ENCODE measurements around the gene TNS3. TPM values are rescaled to one million over a fixed set of nuclear protein-coding genes. Genes with fewer than 3 reads are reported as not detected.

TNS3 gene
- total RNA-seq, 2 experiments from 2014 or later: not detected

DNA sequence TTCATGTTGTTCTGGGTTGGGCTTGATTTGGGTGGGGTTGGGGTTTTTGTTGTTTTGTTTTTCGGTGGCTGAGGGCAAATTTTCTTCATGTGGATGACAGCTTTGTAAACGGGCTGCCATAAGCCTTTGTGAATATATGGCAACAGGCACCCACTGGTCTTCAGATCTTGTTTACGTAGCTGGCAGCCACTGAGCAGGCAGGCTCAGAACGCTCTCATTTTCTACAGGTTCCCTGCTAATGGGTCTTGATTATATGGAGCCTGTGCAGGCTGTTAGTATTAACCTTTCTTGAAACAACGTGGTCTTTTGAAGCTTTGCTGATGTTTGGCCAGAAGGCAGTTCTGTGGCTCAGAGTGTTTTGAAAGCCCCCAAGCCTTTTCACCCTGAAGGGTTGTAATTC lies 199.7 kb downstream of the TNS3 start:
- Mint-ChIP-seq H3K27ac (no peak overlapping the region), H3K4me3 (no peak overlapping the region), H3K27me3 (ENCODE audit: low read depth) (no peaks in the 10 kb centered on the region), H3K9me3 (ENCODE audit: insufficient read depth) (no peaks in the 10 kb centered on the region), H3K36me3 (ENCODE audit: low read depth) (no peaks in the 10 kb centered on the region), H3K4me1 (ENCODE audit: low read depth) (no peaks in the 10 kb centered on the region)
- DNase-seq (no peak), ATAC-seq (no peak)
- ChIA-PET CTCF (no interaction called here), POLR2A (no interaction called here)

DNA sequence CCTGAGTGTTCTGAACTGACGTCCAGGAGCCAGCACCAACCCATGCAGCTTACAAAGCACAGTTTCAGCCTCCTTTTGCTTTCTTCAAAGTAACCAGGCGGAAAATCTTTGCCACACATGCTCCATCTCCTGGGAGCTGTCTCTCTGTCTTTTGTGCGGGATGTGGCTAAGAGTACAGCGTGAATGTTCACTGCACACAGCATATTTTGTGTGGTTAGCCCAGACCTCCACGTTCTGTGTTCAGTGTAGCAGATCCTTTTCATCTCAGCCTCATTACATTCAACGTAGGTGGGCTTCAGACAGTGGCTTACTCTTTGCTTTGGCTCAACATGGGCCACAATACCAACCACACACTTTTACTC lies 200.8 kb downstream of the TNS3 start:
- CTCF ChIA-PET: no interaction called here
- Mint-ChIP-seq H3K27ac (no peak overlapping the region), H3K9me3 (ENCODE audit: insufficient read depth) (no peaks in the 10 kb centered on the region)

DNA sequence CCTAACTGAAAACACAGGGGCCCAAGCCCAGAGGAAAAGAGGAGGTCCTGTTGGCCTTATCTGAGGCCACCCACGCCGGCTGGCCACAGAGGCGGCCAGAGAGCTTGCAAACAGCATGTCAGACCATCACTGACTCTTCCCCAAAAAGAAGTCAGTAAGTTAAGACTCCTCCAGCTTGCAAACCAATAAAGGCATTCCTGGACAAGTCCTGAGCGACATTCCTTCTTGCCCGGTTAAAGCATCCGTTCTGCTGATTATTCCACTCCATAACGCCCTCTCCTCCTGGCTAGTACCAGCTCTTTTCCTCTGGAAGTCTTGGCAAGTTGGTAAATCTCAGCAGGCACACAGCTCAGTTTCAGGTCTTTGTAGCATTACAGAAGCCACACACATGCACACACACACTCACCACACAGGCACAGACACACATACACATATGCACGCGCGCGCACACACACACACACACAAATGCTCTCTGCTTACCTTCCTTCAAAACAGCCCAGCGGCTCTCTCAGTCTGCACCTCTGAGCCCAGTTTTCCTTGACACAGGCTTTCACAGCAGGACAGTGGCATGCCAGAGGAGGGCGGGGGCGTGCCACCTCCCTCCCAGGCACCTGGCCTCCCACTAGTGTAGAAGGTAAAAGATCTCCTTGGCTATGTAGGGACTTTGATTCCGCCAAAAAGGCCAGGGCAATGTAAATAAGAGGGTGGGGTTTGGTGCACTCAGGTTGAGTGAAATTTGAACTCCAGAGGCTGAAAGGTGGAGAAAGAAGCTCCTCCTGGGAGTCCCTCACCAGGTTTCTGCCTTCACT lies 201.4 kb downstream of the TNS3 start:
- no peaks in the 10 kb centered on the region for H3K36me3 Mint-ChIP-seq (ENCODE audit: low read depth)
- POLR2A ChIA-PET: no interaction called here
- ATAC-seq: no peak
- no peak overlapping the region for H3K4me3 Mint-ChIP-seq
- DNase-seq: no peak
- CTCF ChIA-PET: no interaction called here
- H3K27me3 Mint-ChIP-seq (ENCODE audit: low read depth): no peaks in the 10 kb centered on the region
- no peaks in the 10 kb centered on the region for H3K9me3 Mint-ChIP-seq (ENCODE audit: insufficient read depth)
- no peaks in the 10 kb centered on the region for H3K4me1 Mint-ChIP-seq (ENCODE audit: low read depth)
- H3K27ac Mint-ChIP-seq: no peak overlapping the region

More for the DNA sequence above, 200.8 kb downstream of the TNS3 start:
- DNase-seq: no peak
- Mint-ChIP-seq H3K36me3 (ENCODE audit: low read depth) (no peaks in the 10 kb centered on the region), H3K4me3 (no peak overlapping the region), H3K4me1 (ENCODE audit: low read depth) (no peaks in the 10 kb centered on the region), H3K27me3 (ENCODE audit: low read depth) (no peaks in the 10 kb centered on the region)
- POLR2A ChIA-PET: no interaction called here
- no peak for ATAC-seq

DNA sequence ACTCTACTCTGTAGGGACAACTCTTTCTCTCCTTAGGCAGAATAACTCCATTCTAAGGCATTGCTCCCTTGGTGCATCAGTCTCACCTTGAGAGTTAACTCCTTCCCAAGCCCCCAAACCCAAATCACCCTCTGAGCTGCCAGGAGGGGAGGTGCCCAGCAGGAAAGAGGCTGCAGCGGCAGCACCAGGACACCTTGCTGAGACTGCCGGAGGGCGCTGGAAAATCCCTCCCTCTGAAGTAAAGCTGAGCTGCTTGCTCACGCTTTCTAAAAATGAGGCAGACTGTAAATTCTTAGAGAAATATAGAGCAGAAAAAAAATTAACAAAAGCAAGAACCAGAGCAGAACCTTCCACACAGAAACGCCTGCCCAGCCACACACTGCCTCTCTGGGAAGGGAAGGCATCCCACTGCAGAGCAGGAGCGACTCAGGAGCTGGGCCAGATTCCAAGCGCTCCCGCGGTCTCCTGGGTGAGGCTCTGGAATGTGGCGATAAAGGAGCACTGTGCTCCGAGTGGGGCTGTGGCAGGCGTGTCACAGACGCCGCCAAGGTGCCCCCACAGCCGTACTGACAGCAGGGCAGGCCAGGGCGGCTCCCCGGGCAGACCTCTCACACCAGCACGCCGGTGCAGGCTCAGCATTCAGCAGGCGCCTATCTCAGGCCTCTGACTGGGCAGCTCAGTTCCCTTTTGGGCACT lies 202.1 kb downstream of the TNS3 start:
- Mint-ChIP-seq H3K36me3 (ENCODE audit: low read depth) (no peaks in the 10 kb centered on the region), H3K27me3 (ENCODE audit: low read depth) (no peaks in the 10 kb centered on the region), H3K27ac (no peak overlapping the region), H3K4me3 (no peak overlapping the region), H3K4me1 (ENCODE audit: low read depth) (no peaks in the 10 kb centered on the region), H3K9me3 (ENCODE audit: insufficient read depth) (no peaks in the 10 kb centered on the region)
- DNase-seq: no peak
- CTCF ChIA-PET: no interaction called here
- no peak for ATAC-seq
- POLR2A ChIA-PET: no interaction called here

DNA sequence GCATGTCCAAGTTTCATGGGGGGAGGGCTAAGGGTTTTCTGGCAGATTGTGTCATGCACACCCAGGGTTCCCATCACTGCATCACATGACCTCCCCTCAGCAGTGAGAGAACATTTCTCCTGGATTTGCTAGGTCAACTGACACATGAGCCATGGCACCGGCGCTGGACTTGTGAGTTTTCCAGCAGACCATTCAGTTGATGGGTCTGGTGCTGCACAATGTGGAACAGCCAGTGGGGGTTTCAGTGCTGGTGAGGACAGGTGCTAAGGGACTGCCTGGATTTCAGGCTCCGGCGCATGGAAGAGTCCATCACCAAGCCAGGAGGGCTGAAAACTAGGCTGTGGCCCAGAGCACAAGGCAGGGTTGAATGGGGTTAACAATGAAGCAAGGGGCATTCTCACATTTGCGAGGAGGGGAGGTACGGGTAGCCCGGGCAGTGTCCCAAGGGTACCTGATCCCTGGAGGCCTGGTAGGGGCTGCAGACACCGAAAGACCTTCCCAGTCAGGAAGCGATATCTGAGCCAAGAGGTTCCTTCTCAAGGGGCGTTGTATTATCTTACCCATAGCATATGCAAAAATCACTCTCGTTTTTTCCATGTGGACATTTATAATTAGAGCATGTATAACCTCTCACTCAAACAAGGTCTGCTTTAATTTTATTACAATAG lies 203.0 kb downstream of the TNS3 start:
- POLR2A ChIA-PET: no interaction called here
- Mint-ChIP-seq H3K27ac (no peak overlapping the region), H3K27me3 (ENCODE audit: low read depth) (no peaks in the 10 kb centered on the region)

DNA sequence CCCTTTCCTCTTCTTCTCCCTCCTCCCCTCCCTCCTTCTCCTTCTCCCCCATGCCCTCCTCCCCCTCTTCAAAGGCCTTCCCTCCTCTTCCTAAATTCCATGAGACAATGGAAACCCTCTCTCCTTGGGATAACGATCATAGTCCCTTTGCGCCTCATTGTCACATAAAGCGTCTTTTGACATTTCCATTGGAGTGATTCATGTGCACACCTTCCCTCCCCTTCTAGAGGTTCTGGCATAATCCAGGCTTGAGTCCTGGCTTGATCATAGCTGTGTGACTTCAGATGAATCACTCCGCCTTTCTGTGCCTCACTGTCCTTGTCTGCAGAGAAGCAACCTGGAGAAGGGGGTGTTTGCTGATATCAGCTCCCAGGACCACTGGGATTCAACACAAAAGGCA lies 204.2 kb downstream of the TNS3 start:
- H3K27me3 Mint-ChIP-seq (ENCODE audit: low read depth): no peaks in the 10 kb centered on the region

More for the DNA sequence above, 203.0 kb downstream of the TNS3 start:
- no peaks in the 10 kb centered on the region for H3K36me3 Mint-ChIP-seq (ENCODE audit: low read depth)
- CTCF ChIA-PET: no interaction called here
- ATAC-seq (no peak), DNase-seq (no peak)
- no peak overlapping the region for H3K4me3 Mint-ChIP-seq
- no peaks in the 10 kb centered on the region for H3K9me3 Mint-ChIP-seq (ENCODE audit: insufficient read depth)
- H3K4me1 Mint-ChIP-seq (ENCODE audit: low read depth): no peaks in the 10 kb centered on the region

DNA sequence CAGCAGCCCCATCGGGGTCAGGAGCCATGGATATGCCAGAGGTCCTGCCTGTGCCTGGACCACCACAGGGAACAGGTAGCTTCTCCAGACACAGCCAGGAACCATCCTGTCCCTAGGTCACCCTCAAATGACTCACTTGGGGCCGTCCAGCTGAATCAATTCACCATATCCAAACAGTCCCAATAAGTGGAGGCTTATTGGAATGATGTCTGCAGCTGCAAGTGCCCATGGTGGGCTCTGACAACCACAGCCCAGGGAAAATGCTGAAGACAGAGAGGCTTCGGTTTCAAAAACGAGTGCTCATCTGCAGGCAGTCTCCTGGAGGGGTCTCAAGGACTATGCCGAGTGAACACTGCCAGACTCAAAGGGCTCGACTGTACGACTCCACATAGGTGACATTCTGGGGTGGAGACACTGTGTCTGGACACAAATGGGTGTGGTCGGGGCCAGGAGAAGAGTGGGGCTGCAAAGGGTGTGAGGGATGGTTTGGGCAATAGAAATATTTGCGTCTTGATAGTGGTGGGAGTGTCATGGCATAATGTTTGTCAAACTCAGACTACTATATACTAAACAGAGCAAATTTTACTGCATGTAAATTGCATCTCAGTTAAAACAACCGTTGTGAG lies 204.8 kb downstream of the TNS3 start:
- POLR2A ChIA-PET: no interaction called here
- H3K4me3 Mint-ChIP-seq: no peak overlapping the region
- H3K27me3 Mint-ChIP-seq (ENCODE audit: low read depth): no peaks in the 10 kb centered on the region
- ATAC-seq (no peak), DNase-seq (no peak)
- H3K4me1 Mint-ChIP-seq (ENCODE audit: low read depth): no peaks in the 10 kb centered on the region
- no peaks in the 10 kb centered on the region for H3K9me3 Mint-ChIP-seq (ENCODE audit: insufficient read depth)
- CTCF ChIA-PET: no interaction called here
- no peaks in the 10 kb centered on the region for H3K36me3 Mint-ChIP-seq (ENCODE audit: low read depth)
- H3K27ac Mint-ChIP-seq: no peak overlapping the region

More for the DNA sequence above, 204.2 kb downstream of the TNS3 start:
- Mint-ChIP-seq H3K36me3 (ENCODE audit: low read depth) (no peaks in the 10 kb centered on the region), H3K4me3 (no peak overlapping the region), H3K4me1 (ENCODE audit: low read depth) (no peaks in the 10 kb centered on the region), H3K9me3 (ENCODE audit: insufficient read depth) (no peaks in the 10 kb centered on the region), H3K27ac (no peak overlapping the region)
- DNase-seq: no peak
- ChIA-PET POLR2A (no interaction called here), CTCF (no interaction called here)
- ATAC-seq: no peak

DNA sequence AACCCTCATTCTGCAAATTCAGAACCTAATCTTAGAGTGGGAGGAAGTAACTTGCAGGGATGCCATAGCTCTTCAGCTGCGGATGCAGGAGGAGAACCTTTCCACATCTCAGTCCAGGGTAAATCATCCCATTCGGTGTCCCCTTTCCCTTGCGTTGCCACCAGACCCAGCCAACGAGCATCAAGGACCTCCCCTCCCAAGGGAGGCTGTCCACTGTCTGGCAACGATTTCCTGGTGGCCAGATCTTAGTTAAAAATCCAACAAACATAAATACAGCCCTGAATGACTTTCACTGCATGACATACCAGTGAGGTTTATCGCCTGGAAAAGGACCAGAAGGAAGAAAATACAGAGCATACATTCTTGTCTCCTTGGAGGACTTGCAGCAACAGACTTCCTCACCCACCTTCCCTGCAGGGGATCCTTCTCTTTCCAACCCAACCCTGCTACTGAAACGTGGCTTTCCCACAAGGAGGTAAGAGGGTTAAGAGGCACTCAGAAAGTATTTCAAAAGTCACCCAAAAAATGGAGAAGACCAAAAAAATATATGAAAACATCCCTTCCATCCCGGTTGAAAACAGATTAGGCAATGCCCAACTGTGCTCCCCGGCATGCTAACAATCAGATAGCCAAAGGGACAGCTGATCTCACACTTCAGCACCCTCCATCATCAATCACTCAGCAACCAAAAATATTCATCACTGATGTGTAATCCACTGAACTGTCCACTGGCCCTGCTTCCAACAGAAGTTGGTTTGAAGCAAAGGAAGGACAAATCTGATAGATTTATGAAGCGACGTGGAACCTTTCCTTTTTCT lies 206.6 kb downstream of the TNS3 start:
- H3K27ac Mint-ChIP-seq: no peak overlapping the region
- no peaks in the 10 kb centered on the region for H3K27me3 Mint-ChIP-seq (ENCODE audit: low read depth)
- H3K36me3 Mint-ChIP-seq (ENCODE audit: low read depth): no peaks in the 10 kb centered on the region
- DNase-seq (no peak), ATAC-seq (no peak)
- H3K4me3 Mint-ChIP-seq: no peak overlapping the region
- no peaks in the 10 kb centered on the region for H3K9me3 Mint-ChIP-seq (ENCODE audit: insufficient read depth)
- H3K4me1 Mint-ChIP-seq (ENCODE audit: low read depth): no peaks in the 10 kb centered on the region
- ChIA-PET CTCF (no interaction called here), POLR2A (no interaction called here)

DNA sequence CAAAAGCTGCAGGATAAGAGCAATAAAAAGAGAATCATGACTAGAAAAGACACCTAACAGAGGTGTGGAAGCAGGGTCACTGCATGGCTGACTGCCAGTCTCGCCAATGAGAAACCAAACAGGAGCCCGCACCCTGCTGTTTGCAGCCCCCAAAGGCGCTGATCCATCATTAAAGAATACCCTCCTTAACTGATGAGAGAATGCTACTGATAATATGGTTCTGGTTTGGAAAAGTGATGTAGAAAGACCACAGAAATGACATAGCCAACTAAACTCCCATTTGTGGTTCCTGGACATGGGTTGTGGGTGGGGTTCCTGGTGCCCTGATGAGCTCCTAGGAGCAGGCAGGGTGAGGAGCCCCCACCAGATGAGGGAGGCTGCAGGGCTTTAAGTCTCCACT lies 207.4 kb downstream of the TNS3 start:
- no peak for DNase-seq
- H3K36me3 Mint-ChIP-seq (ENCODE audit: low read depth): no peaks in the 10 kb centered on the region
- H3K27me3 Mint-ChIP-seq (ENCODE audit: low read depth): no peaks in the 10 kb centered on the region
- no peak for ATAC-seq
- CTCF ChIA-PET: no interaction called here
- POLR2A ChIA-PET: no interaction called here
- no peaks in the 10 kb centered on the region for H3K9me3 Mint-ChIP-seq (ENCODE audit: insufficient read depth)
- no peak overlapping the region for H3K4me3 Mint-ChIP-seq
- H3K27ac Mint-ChIP-seq: no peak overlapping the region
- H3K4me1 Mint-ChIP-seq (ENCODE audit: low read depth): no peaks in the 10 kb centered on the region

DNA sequence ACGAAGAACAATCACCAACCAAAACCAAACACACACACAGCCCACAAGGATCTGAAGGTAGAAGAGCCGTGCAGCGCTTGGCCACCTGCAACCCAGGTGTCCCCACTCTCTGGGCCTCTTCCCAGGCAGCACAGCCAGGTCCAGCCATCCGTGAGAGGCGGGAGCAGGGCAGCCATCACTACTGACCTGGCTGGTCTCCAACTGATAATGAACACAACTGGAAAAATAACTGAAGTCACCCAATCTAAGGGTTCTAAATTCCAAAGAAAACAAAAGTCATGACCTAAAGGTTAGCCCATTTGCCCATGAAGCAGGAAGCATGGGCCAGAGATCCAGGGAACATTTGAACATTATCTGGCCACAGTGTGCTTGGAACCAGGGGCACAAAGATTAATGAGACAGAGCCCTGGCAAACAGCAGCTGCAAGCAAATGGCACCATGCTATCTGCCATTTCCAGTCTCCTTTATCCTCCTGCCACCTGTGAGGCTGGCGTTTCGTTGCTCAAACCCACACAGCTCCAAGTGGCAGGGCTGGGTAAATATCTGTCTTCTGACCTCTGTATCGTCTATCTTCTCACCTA lies 207.9 kb downstream of the TNS3 start:
- DNase-seq (no peak), ATAC-seq (no peak)
- Mint-ChIP-seq H3K4me3 (no peak overlapping the region), H3K27ac (no peak overlapping the region), H3K36me3 (ENCODE audit: low read depth) (no peaks in the 10 kb centered on the region), H3K27me3 (ENCODE audit: low read depth) (no peaks in the 10 kb centered on the region), H3K4me1 (ENCODE audit: low read depth) (no peaks in the 10 kb centered on the region), H3K9me3 (ENCODE audit: insufficient read depth) (no peaks in the 10 kb centered on the region)
- ChIA-PET POLR2A (no interaction called here), CTCF (no interaction called here)

DNA sequence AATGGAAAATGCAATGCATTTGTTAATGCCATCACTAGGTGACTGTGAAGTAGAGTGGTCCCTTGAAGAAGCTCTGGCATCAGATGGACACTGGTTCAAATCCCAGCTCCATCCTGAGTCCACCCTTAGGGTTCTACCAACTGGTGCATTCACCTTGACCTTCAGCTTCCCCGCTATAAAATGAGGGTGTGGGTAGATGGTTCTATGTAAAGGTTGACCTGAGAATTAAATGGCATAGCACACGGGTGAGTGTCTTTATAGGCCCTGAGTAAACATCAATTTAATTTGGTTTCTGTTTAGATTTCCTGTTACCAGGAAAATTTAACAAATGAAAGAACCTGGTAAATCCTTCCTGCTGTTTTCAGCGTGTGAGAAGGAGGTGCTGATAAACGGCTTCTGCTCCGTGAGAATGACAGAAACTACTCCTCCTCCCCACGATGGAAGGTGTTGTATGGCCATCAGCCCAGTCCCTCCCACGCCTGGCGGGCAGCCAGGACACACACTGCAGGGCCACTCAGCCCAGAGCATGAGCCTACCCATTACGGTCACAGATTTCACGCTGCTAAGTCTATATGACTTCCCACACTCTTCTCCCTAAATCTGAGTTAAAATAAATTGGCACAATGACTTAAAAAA lies 210.1 kb downstream of the TNS3 start:
- ChIA-PET POLR2A (no interaction called here), CTCF (no interaction called here)
- Mint-ChIP-seq H3K4me1 (ENCODE audit: low read depth) (no peaks in the 10 kb centered on the region), H3K27me3 (ENCODE audit: low read depth) (no peaks in the 10 kb centered on the region), H3K4me3 (no peak overlapping the region), H3K36me3 (ENCODE audit: low read depth) (no peaks in the 10 kb centered on the region), H3K9me3 (ENCODE audit: insufficient read depth) (no peaks in the 10 kb centered on the region), H3K27ac (no peak overlapping the region)
- ATAC-seq: no peak
- no peak for DNase-seq

Measured in activated CD8-positive, alpha-beta T cell treated with anti-CD3 and anti-CD28 coated beads, Interleukin-2, amount 10 ng/mL, durations not matched to agents 7 days and 5 days (primary cell).